Memory B cell (primary cell): ENCODE measurements around the gene ZNF770.
"Not testable (repeated sequence)": the region's sequence is repeated elsewhere in the genome, so short reads cannot be mapped to it uniquely, and the experiment has no call there.

Source experiments
- ATAC-seq: fragments of 150-1000 bp; cut with Tn5 transposase; 2 replicates; pipeline ENCODE4 v1.10.0; 2021; ENCODE audit warnings: low read depth, mild to moderate bottlenecking, moderate library complexity
- DNase-seq, 2 donors: peaks; one replicate each; pipeline ENCODE4 v3.0.0; 2022; ENCODE audit warnings: low spot score in 2 of 2
- H3K27ac Mint-ChIP-seq: one replicate; pipeline ENCODE4 v1.8.0; 2022; ENCODE audit warnings: mild to moderate bottlenecking, moderate library complexity, mixed read lengths
- H3K27me3 Mint-ChIP-seq: one replicate; pipeline ENCODE4 v1.8.0; 2022; ENCODE audit warnings: mixed read lengths
- H3K36me3 Mint-ChIP-seq: one replicate; pipeline ENCODE4 v1.8.0; 2022; ENCODE audit warnings: mild to moderate bottlenecking, mixed read lengths
- H3K4me1 Mint-ChIP-seq: one replicate; pipeline ENCODE4 v1.8.0; 2022; ENCODE audit warnings: mixed read lengths
- H3K4me3 Mint-ChIP-seq: one replicate; pipeline ENCODE4 v1.8.0; 2022; ENCODE audit warnings: mild to moderate bottlenecking, moderate library complexity, mixed read lengths
- H3K9me3 Mint-ChIP-seq: one replicate; pipeline ENCODE4 v1.8.0; 2022; ENCODE audit warnings: mixed read lengths

Gene ZNF770

DNA sequence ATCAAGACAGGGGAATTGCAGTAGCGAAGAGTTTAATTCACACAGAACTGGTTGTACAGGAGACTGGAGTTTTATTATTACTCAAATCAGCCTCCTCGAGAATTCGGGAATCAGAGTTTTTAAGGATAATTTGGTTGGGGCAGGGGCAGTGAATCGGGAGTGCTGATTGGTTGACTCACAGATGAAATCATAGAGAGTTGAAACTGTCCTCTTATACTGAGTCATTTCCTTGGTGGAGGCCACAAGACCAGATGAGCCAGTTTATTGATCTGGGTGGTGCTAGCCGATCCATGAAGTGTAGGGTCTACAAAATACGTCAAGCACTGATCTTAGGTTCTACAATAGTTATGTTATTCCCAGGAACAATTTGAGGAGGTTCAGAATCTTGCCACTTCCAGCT, 5.3 kb upstream of the ZNF770 start:
- DNase-seq (no peak), ATAC-seq (no peak)
- Mint-ChIP-seq H3K27ac (no peak overlapping the region), H3K4me1 (peaks cover 2% of the 10 kb centered on the region), H3K4me3 (no peak overlapping the region), H3K27me3 (peaks cover 3% of the 10 kb centered on the region), H3K36me3 (no peaks in the 10 kb centered on the region), H3K9me3 (no peaks in the 10 kb centered on the region)

GRCh38 chr15:34987609-34988026, 469 bp downstream of the ZNF770 start:
- DNase-seq (no peak), ATAC-seq (no peak)
- H3K27me3 Mint-ChIP-seq, result no peaks in the 10 kb centered on the region
- H3K9me3 Mint-ChIP-seq, result no peaks in the 10 kb centered on the region
- peak overlapping the region; percentile 98 for H3K27ac Mint-ChIP-seq
- H3K4me1 Mint-ChIP-seq, result peaks cover 24% of the 10 kb centered on the region
- peak overlapping the region; percentile 98 for H3K4me3 Mint-ChIP-seq
- peaks cover 3% of the 10 kb centered on the region for H3K36me3 Mint-ChIP-seq

GRCh38 chr15:34986771-34987480, 1.2 kb downstream of the ZNF770 start:
- peak overlapping the region; percentile 98 for H3K27ac Mint-ChIP-seq
- no peaks in the 10 kb centered on the region for H3K9me3 Mint-ChIP-seq
- peaks cover 24% of the 10 kb centered on the region for H3K4me1 Mint-ChIP-seq
- peak overlapping the region; percentile 98 for H3K4me3 Mint-ChIP-seq
- ATAC-seq (no peak), DNase-seq (no peak)
- no peaks in the 10 kb centered on the region for H3K27me3 Mint-ChIP-seq
- H3K36me3 Mint-ChIP-seq, result peaks cover 5% of the 10 kb centered on the region

DNA sequence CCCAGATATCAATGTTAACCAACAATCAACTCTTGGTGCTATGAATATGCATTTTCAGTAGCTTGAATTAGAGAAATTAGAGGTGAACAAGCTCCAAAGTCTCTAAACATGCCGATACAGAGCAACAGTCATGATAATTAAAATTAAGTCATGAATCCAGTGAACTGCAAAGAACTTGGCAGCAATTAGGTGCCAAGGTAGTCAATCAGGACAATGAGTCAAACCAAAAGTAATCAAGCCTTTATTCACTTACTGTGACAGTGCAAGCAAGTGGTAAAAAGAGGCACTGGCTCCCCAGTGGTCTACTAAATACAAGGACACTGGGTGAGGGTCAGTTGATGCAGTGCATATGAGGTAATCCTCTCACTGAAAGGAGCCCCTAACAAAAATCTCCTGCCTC, 1.8 kb downstream of the ZNF770 start:
- no peak for ATAC-seq
- Mint-ChIP-seq H3K36me3 (peaks cover 7% of the 10 kb centered on the region), H3K4me3 (peak overlapping the region; percentile 98)

GRCh38 chr15:34984889-34985630, 3.0 kb downstream of the ZNF770 start:
- H3K9me3 Mint-ChIP-seq, result no peaks in the 10 kb centered on the region
- ATAC-seq, result no peak
- no peak overlapping the region for H3K4me3 Mint-ChIP-seq
- no peaks in the 10 kb centered on the region for H3K27me3 Mint-ChIP-seq
- DNase-seq, result no peak
- peak overlapping the region; percentile 98 for H3K27ac Mint-ChIP-seq
- peaks cover 24% of the 10 kb centered on the region for H3K4me1 Mint-ChIP-seq
- H3K36me3 Mint-ChIP-seq, result peaks cover 9% of the 10 kb centered on the region

More for the DNA sequence above, 1.8 kb downstream of the ZNF770 start:
- Mint-ChIP-seq H3K4me1 (peaks cover 24% of the 10 kb centered on the region), H3K27me3 (no peaks in the 10 kb centered on the region), H3K9me3 (no peaks in the 10 kb centered on the region), H3K27ac (peak overlapping the region; percentile 98)
- no peak for DNase-seq

DNA sequence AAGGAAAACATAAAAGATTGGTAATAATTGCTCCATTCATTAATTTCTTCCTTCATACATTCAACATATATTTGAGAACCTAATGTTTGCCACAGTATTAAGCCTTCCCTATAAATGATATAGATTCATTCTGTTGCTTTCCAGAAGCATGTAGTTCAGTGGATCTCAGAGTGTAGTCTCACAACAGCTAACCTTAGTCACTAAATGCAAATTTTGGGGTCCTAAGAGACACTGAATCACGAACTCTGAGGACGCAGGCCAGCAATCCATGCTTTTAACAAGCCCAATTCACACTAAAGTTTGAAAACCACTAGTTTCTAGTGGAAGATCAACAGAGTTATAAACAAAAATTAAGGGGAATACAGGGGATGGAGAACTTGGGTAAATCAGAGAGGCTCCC, 11.3 kb downstream of the ZNF770 start:
- DNase-seq (no peak), ATAC-seq (no peak)
- H3K27me3 Mint-ChIP-seq, result no peaks in the 10 kb centered on the region
- peak overlapping the region; percentile 16 for H3K27ac Mint-ChIP-seq
- peaks cover 3% of the 10 kb centered on the region for H3K4me1 Mint-ChIP-seq
- H3K9me3 Mint-ChIP-seq, result no peaks in the 10 kb centered on the region
- H3K4me3 Mint-ChIP-seq, result no peak overlapping the region
- H3K36me3 Mint-ChIP-seq, result peaks cover 2% of the 10 kb centered on the region

GRCh38 chr15:34976073-34976472, 12.0 kb downstream of the ZNF770 start:
- H3K4me1 Mint-ChIP-seq, result peaks cover 3% of the 10 kb centered on the region
- no peak overlapping the region for H3K4me3 Mint-ChIP-seq
- DNase-seq (no peak), ATAC-seq (no peak)
- peak overlapping the region; percentile 16 for H3K27ac Mint-ChIP-seq
- no peaks in the 10 kb centered on the region for H3K36me3 Mint-ChIP-seq
- H3K9me3 Mint-ChIP-seq, result no peaks in the 10 kb centered on the region
- H3K27me3 Mint-ChIP-seq, result no peaks in the 10 kb centered on the region

DNA sequence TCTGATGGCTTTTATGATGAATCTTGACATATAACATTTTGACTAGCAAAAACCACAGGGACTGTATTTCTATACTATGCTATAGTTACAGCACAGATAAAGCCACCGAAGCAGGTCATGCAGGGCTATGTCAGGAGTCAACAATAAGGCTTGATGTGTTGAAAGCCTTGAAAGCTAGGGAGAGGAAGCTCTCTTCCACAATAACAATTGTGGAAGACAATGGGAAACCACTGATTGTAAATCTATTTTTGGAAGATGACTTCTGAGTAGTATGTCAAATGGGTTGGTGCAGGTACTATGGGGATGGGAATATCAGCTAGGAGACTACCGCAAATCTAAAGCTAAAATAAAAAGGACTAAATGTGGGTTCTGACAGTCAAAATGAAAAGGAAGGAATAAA, 14.6 kb downstream of the ZNF770 start:
- H3K4me3 Mint-ChIP-seq, result no peak overlapping the region
- no peaks in the 10 kb centered on the region for H3K36me3 Mint-ChIP-seq
- ATAC-seq, result no peak
- no peaks in the 10 kb centered on the region for H3K27me3 Mint-ChIP-seq
- DNase-seq, result no peak
- H3K9me3 Mint-ChIP-seq, result no peaks in the 10 kb centered on the region
- H3K27ac Mint-ChIP-seq, result no peak overlapping the region
- H3K4me1 Mint-ChIP-seq, result peaks cover 14% of the 10 kb centered on the region

GRCh38 chr15:34970098-34970643, 17.9 kb downstream of the ZNF770 start:
- Mint-ChIP-seq H3K4me3 (peak overlapping the region; percentile 99), H3K4me1 (peaks cover 30% of the 10 kb centered on the region), H3K27ac (peak overlapping the region; percentile 94), H3K36me3 (peaks cover 12% of the 10 kb centered on the region)
- not testable (repeated sequence) for ATAC-seq, H3K9me3 Mint-ChIP-seq, DNase-seq, H3K27me3 Mint-ChIP-seq

DNA sequence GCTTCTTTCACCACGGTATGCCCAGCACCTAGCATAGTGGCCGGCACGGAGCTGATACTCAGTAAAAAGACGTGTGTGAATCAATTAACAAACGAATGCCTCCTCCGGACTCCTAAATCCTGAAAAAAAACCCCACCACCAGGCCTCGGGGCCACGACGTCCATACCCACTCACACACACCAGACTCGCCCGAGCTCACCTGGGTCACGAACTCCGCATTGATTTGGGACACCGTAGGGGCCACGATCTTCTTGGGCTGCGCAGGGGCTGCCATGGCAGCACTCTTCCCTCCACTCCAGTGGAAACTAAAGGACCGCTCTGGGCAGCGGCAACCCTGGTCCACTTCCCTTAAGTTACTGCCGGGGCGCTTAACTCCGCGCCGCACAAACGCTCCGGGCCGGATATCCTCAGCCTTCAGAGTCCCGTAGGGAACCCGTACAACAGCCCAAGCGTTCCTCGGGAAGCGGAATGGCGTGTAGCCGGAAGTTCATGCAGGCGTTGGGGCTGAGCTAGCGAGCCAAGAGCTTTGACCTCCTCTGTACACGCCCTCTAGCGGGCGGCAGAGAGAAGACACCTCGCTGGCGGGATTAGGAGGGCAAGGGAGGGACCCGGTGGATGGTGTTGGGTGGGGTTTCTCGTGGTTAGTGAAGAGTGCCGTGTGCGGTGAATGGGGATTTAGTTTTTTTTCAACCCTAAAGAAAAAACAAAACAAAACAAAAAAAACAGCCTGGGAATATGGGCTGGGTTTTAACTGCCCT, 18.6 kb downstream of the ZNF770 start, which contains the start of gene AQR:
Gene AQR (minus strand): TSS at position 403 of the 758 bp plus-strand sequence. CDS start 129 bp downstream, at position 274.
- DNase-seq, result peak; percentile 82 to 83
- Mint-ChIP-seq H3K27me3 (no peaks in the 10 kb centered on the region), H3K4me3 (peak within 1 kb of the TSS; percentile 99), H3K4me1 (peaks cover 30% of the 10 kb centered on the region), H3K9me3 (no peaks in the 10 kb centered on the region), H3K27ac (peak within 1 kb of the TSS; percentile 94), H3K36me3 (peaks cover 12% of the 10 kb centered on the region)
- peak; percentile 92 for ATAC-seq

DNA sequence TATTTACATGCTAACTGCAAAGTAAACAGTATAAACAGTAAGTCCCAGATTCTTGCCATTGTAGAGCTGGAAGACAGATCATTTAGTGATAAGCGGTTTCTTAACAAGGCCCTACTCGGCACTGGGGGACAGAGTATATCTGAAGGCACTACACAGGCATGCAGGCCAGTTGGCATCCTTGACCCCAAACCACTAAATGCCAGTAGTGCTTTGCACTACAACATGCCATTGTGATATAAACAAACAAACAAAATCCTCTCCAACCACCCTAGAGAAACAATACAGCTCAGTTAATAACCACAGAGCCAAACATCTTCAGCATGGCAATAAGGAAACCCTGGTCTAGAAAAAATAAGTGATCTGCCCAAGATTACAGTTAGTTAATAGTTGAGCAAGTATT, 23.8 kb downstream of the ZNF770 start:
- no peaks in the 10 kb centered on the region for H3K27me3 Mint-ChIP-seq
- H3K4me3 Mint-ChIP-seq, result no peak overlapping the region
- H3K27ac Mint-ChIP-seq, result no peak overlapping the region
- ATAC-seq (no peak), DNase-seq (no peak)
- peaks cover 25% of the 10 kb centered on the region for H3K36me3 Mint-ChIP-seq
- H3K9me3 Mint-ChIP-seq, result no peaks in the 10 kb centered on the region
- H3K4me1 Mint-ChIP-seq, result peaks cover 26% of the 10 kb centered on the region

DNA sequence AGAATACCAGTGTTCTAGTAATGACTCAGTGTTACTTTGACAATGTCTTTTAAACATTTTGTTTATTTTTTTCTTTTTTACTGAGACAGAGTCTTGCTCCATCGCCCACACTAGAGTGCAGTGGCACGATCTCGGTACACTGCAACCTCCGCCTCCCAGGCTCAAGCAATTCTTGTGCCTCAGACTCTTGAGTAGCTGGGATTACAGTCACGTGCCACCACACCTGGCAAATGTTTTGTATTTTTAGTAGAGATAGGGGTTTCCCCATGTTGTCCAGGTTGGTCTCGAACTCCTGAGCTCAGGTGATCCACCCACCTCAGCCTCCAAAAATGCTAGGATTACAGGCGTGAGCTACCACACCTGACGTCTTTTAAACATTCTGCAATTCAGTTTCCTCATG, 34.2 kb downstream of the ZNF770 start:
- no peak overlapping the region for H3K27ac Mint-ChIP-seq
- H3K4me3 Mint-ChIP-seq, result no peak overlapping the region
- ATAC-seq (no peak), DNase-seq (no peak)
- H3K27me3 Mint-ChIP-seq, result no peaks in the 10 kb centered on the region
- peaks cover 21% of the 10 kb centered on the region for H3K36me3 Mint-ChIP-seq
- no peaks in the 10 kb centered on the region for H3K9me3 Mint-ChIP-seq
- no peaks in the 10 kb centered on the region for H3K4me1 Mint-ChIP-seq

DNA sequence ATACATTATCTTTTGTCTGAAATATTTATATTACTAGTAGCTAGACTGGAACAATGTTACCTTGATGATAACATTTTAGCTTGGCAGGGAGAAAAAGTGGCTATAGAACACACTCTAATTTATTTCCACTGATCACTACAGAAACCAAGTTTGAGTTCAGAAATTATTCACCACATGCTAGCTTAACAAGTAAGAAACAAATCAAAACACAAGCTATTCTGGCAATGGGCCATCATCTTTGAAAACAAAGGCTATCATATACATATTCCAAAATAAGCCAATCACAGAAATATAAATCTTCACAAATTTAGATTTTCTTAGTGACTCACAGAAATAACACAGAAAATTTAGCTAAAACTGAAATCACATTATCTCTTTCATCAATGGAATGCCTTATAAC, 35.6 kb downstream of the ZNF770 start:
- Mint-ChIP-seq H3K9me3 (no peaks in the 10 kb centered on the region), H3K27me3 (no peaks in the 10 kb centered on the region), H3K4me1 (no peaks in the 10 kb centered on the region), H3K36me3 (peaks cover 22% of the 10 kb centered on the region), H3K4me3 (no peak overlapping the region), H3K27ac (no peak overlapping the region)
- ATAC-seq (no peak), DNase-seq (no peak)

DNA sequence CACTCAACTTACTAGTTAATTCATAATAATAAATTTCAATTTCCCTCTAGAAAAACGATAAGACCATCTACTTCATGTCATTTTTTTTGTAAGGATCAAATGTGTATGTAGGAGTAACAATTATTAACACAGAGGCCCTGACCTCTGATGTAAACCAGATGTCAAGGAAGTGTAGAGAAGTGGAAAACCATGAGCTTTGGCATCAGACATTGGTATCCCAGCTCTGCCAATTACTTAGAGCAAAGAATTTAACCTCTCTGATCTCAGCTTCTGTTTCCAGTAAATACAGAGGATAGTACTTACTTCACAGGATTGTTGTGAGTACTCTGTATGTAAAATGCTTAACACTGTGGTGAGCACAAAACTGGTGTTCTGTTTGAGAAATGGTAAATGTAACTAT, 36.1 kb downstream of the ZNF770 start:
- H3K27ac Mint-ChIP-seq, result no peak overlapping the region
- DNase-seq, result no peak

More for the DNA sequence above, 36.1 kb downstream of the ZNF770 start:
- ATAC-seq, result no peak
- no peaks in the 10 kb centered on the region for H3K27me3 Mint-ChIP-seq
- peaks cover 23% of the 10 kb centered on the region for H3K36me3 Mint-ChIP-seq
- H3K4me3 Mint-ChIP-seq, result no peak overlapping the region
- H3K4me1 Mint-ChIP-seq, result no peaks in the 10 kb centered on the region
- no peaks in the 10 kb centered on the region for H3K9me3 Mint-ChIP-seq
